GM19099 (cell line): ENCODE data around the gene DPEP1.

Source experiments
- POLR2A ChIP-seq: IDR thresholded peaks from 3 replicates; pipeline ENCODE4 v1.6.1; 2011; ENCODE audit warnings: low read depth; ENCODE audit not compliant: insufficient read length; ENCODE audit errors: extremely low read depth

DPEP1 gene

DNA sequence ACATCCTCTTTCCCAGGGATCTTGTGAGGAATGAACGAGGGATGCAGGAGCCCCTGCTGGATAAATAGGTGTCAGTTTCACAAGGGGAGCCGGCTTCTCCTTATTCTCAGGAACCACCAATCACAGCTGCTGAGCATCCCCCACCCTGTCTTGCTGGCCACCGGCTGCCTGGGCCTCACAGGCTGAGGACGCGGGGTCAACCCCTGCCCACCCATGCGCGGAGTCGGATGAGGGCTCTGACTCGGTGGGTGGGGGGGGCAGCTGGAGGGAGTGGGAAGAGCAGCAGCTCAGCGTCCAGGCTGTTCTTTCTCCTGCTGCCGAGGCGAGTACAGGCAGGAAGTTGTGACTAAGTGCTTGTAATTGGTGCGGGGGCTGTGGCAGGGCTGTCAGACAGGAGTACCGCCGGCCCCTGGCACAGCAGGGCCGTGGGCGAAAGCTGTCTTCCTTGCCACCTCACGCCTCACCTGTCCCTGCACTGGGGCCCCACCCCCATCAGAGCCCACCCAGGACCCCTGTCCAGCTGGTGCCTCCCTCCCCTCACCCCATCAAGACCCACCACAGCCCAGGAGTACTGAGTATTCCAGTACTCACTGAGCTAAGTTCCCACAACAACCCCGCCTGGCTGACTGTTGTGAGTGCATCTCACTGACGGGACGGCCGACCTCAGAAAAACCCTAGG, 11.0 kb upstream of the DPEP1 start:
- TF ChIP-seq POLR2A = no peak

DNA sequence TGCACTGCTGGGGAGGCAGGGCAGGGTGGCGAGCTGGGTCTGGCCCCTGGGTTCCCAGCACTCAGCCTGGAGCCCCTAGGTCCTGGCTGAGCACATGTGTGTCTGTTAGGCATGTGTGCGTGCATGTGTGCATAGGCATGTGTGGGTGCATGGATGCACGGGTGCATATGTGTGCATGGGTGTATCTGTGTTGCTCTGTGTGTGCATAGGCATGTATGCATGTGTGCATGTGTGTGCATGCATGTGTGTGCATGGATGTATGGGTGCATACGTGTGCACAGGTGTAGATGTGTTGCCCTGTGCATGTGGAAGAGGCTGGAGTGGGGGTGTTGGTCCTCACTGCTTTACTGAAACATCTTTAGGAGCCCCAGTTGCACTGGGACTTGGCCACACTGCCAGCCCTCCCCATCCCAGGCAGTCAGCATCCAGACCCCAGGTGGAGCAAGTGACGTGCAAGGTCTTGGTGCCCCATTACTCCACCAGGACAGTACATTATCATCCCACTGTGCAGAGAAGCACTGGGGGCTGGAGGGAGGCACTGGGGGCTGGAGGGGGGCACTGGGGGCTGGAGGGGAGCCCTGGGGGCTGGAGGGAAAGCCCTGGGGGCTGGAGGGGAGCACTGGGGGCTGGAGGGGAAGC, 10.4 kb upstream of the DPEP1 start:
- no peak for TF ChIP-seq POLR2A

GRCh38 chr16:89604764-89605163, 8.7 kb upstream of the DPEP1 start:
- no peak for TF ChIP-seq POLR2A

GRCh38 chr16:89605186-89605970, 8.1 kb upstream of the DPEP1 start:
- no peak for TF ChIP-seq POLR2A

- TF ChIP-seq POLR2A = no peak
These were observed 7.4 kb upstream of the DPEP1 start for GRCh38 chr16:89606006-89606405.

GRCh38 chr16:89607453-89607852, 6.0 kb upstream of the DPEP1 start:
- no peak for TF ChIP-seq POLR2A

DNA sequence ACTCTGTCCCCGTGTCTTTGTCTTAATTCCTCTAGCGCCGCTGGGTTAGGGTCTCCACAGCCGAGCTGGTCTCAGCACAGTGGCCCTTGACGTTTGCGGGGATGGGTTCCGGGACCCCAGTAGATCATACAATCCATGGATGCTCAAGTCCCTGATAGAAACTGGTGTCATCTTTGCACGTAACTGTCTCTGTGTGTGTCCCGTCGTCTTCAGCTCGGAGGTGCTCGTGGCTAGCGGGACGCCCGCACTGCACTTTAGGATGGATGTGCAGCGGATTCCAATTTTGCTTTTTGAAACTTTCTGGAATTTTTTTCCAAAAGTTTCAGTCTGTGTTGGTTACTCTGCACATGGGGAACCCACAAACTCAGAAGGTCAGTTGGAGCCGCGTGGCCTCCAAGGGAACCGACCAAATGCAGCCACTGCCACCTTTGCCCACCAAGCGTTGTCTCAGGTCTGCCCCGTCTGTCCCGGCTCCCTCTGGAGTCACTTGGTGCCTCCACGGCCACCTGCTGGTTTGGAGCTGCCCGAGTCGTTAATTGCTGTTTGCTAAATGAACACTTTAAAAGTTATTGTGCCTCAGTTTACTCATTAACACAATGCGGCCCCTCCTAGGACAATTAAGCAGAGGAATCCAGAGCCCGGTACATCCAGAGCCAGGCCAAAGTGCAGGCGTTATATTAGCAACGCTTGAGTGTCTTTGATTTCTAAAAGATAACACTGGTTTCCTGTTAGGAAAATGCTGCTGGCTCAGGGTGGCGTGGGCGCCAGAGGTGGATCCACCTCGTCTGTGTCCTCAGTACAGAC, 5.3 kb upstream of the DPEP1 start:
- no peak for TF ChIP-seq POLR2A

DNA sequence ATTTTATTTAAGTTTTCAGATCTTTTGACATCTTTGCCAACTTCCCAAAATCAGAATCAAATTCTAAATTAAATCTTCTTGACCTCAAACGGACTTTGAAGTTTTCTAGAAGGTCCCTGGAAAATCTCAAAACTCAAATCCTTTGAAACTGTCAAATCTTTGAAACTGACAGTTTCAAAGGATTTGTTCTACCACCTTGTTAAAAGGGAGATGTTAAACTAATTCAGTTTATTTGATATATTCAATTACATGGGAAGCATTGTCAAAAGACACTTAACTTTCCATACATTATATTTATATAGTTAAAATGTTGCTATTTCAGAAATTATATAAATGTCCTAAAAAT, 3.4 kb upstream of the DPEP1 start:
- no peak for TF ChIP-seq POLR2A

DNA sequence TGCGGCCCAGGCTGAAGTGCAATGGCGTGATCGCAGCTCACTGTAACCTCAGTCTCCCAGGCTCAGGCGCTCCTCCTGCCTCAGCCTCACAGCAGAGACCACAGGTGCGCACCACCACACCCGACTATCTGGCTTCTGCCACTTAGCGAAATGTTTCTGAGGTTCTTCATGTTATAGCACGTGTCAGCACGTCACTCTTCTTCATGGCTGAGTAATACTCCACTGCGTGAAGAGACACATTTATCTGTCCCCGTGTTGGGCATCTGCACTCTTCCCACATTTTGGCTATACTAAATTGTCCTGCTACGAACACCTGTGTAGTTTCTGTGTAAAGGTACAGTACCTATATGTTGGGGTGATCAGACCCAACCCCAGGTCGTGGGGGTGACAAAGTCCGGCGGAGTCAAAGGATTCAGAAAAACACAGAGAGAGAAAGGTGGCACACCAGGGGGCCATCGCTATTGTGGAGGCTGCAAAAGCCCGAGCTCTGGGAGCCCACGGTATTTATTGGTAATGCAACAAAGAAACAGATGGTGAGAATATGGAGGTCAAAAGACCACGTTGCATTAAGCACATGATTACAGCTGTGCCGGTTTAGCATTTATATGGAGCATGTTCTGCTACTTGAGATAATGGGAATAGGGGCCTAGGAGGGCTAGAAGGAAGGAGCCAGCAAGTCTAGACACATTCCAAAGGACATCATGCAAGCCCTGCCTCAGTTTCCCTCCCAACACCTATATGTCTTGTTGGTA, 851 bp upstream of the DPEP1 start:
- TF ChIP-seq POLR2A = no peak

GRCh38 chr16:89613954-89614459, 565 bp downstream of the DPEP1 start:
- no peak for TF ChIP-seq POLR2A

GRCh38 chr16:89615176-89615575, 1.7 kb downstream of the DPEP1 start:
- no peak for TF ChIP-seq POLR2A

- no peak for TF ChIP-seq POLR2A
These were observed 2.2 kb downstream of the DPEP1 start for GRCh38 chr16:89615596-89616090.

GRCh38 chr16:89616623-89617022, 3.2 kb downstream of the DPEP1 start:
- no peak for TF ChIP-seq POLR2A

DNA sequence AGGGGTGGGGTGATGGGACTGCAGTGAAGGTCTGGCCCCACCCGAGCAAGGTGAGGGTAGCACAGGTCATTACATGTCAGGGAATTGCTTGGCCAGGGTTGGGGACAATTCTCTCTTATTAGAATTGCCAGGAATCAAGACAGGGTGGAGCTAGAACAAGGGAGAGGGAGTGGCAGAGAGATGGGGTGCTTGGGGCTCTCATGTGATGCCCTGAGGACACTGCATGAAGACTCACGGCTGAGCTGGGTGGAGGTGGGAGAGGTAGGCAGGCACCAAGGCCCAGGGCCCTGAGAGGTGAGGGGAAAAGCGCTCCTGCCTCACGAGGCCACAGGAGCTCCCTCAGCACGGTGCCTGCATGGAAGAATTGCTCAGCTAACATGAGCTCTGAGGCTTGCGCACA, 3.6 kb downstream of the DPEP1 start:
- no peak for TF ChIP-seq POLR2A

DNA sequence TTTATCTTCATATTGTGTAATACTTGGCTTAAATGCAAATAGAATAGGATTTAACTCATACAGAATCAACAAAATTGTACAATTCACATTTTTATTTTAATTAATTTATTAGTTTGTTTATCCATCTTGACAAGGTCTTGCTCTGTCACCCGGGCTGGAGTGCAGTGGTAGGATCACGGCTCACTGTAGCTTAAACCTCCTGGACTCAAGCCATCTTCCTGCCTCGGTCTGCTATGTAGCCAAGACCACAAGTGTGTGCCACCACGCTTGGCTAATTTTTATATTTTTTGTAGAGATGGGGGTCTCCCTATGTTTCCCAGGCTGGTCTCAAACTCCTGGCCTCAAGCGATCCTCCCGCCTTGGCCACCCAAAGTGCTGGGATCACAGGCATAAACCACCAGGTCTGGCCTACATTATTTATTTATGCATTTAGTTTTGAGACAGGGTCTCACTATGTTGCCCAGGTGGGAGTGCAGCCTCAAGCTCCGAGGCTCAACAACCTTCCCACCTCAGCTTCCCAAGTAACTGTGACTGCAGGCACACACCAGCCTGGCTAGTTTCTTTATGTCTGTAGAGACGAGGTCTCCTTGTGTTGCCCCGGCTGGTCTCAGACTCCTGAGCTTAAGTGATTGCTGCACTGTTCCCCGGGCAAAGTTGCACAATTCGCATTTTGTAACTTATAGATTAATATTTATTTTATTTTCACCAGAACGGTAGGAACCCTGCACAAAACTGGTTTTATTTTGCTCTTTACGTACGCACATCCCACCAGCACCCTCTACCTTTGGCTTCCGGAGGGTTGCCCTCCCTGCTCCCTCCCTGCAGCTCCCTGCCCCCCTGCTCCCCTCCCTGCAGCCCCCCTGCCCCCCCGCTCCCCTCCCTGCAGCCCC, 4.9 kb downstream of the DPEP1 start:
- TF ChIP-seq POLR2A = no peak
